ENCODE results near the gene NARS2. TPM values are rescaled to one million over a fixed set of nuclear protein-coding genes. Genes with fewer than 3 reads are reported as not detected.

The NARS2 gene
- total RNA-seq, 1 donor from 2014 or later = 17.5 TPM

DNA sequence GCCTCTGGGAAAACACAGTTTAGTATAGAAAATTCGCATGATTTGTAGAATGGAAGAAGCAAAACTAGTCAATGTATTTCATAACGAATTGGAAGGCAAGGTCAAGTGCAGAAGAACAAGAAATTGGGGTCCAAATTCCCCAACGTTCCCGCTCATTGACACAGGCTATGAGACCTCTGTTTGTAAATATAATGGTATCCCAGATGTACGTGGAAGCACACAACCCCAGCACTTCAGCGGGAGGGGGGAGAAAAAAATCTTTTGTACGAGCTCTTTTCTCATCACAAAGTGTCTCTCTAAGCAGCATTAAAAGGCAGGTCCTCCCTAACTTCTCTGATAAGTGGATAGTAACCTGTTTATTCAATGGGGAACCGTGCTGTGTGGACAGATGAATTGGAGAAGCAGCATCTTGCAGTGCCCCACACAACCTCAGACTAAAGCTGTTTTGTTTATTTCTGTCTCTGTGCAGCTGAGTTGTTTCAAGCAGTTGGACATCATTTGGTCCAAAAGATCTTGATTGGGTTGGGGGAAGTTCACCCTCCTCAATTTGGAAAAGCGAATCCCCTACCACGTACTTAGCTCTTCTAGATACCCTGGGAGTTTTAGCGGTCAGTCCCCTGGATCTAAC is 156.0 kb downstream of the NARS2 start:
- Histone ChIP-seq H3K4me1 (peaks cover 39% of the 10 kb centered on the region), H3K27me3 (no peaks in the 10 kb centered on the region), H3K36me3 (no peaks in the 10 kb centered on the region), H3K9me3 (no peaks in the 10 kb centered on the region), H3K4me3 (peak overlapping the region; percentile 78), H3K27ac (peak overlapping the region; percentile 96)
- TF ChIP-seq, protein P1, sequence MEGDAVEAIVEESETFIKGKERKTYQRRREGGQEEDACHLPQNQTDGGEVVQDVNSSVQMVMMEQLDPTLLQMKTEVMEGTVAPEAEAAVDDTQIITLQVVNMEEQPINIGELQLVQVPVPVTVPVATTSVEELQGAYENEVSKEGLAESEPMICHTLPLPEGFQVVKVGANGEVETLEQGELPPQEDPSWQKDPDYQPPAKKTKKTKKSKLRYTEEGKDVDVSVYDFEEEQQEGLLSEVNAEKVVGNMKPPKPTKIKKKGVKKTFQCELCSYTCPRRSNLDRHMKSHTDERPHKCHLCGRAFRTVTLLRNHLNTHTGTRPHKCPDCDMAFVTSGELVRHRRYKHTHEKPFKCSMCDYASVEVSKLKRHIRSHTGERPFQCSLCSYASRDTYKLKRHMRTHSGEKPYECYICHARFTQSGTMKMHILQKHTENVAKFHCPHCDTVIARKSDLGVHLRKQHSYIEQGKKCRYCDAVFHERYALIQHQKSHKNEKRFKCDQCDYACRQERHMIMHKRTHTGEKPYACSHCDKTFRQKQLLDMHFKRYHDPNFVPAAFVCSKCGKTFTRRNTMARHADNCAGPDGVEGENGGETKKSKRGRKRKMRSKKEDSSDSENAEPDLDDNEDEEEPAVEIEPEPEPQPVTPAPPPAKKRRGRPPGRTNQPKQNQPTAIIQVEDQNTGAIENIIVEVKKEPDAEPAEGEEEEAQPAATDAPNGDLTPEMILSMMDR (IDR thresholded peaks at IDR 0.05) = no peak
- intact Hi-C loops (cut with DNase I) = loop anchor here (10.0 kb wide), 1 partner anchor 194 kb away; no protein-coding TSS in a partner anchor
- DNase-seq = no peak
- ATAC-seq = no peak

DNA sequence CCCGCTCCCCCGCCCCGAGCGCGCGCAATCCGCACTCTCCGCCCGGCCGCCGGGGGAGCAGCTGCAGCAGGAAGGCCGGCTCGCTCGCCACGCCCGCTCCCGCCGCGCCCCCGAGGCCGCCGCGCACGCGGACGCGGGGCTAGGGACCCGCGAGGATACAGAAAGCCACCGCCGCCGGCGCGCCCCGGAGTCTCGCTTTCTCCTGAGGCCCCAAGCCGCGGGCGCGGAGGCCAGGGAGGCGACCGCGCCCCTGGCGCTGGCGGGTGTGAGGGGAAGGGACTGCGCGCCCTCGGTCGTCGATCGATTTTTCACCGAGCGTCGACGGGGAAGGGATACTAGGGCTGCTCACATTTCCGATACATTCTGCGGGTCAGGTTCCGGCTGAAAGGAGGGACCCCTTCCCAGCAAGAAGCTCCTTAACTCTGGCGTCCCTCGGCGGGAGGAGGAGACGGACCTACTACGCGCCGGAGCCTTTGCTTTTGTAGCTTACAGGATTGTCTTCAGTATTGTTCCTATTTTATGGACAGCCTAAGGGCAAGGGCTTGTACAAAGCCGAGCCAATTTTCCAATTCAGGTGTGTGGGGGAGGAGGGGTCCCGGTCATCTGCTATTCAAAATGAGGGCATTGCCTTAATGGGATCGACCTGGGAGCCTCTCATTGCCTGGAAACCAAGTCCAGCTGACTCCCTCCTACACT is 156.6 kb downstream of the NARS2 start:
- peak; percentile 93 for DNase-seq
- H3K27ac ChIP-seq = peak overlapping the region; percentile 96
- intact Hi-C loops (cut with DNase I) = loop anchor here (10.0 kb wide), 1 partner anchor 193 kb away; no protein-coding TSS in a partner anchor
- TF ChIP-seq, protein P1 (IDR thresholded peaks at IDR 0.05) = peak; percentile 14
- H3K9me3 ChIP-seq = no peaks in the 10 kb centered on the region
- peak overlapping the region; percentile 78 for H3K4me3 ChIP-seq
- peak; percentile 86 for ATAC-seq
- peaks cover 42% of the 10 kb centered on the region for H3K4me1 ChIP-seq
- H3K27me3 ChIP-seq = no peaks in the 10 kb centered on the region
- no peaks in the 10 kb centered on the region for H3K36me3 ChIP-seq

DNA sequence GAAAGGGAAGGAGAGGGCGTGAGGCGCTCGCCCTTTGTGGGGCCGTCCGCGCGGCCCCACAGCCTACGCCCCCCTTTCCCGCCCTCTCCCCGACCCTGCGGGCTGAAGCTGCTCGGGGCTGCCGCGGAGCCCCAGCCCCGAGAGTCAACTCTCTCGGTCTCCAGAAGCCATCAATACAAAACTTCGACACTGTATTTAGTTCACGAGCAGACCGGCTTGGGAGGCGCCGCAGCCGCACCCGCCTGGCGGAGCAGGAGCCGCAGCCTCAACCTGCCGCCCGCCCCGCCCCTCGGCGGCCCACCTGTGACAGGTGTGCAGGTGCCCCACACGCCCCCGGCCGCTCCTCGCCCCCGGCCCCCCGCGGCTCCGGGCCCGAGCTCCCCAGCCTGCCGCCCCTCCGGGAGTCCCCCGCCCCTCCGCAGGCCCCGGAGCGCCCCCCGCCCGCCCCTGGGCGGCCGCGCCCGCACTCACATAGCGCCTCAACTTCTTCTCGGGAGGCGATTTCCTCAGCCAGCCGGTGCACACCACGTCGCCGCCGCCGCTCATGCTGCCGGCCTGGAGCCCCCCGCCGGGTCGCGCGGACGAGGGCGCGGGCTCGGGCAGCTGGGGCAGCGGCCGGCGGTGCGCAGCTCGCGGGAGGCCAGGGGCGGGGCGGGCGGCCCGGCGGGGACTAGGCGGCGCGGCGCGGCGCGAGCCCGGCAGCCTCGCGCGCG is 157.3 kb downstream of the NARS2 start, which contains the start of gene GAB2:
TSS of gene GAB2 (minus strand) at position 646 of the 713 bp plus-strand sequence. CDS start at position 546, 100 bp downstream.
- TF ChIP-seq, protein P1 (IDR thresholded peaks at IDR 0.05) = no peak
- H3K4me1 ChIP-seq = peaks cover 44% of the 10 kb centered on the region
- intact Hi-C loops (cut with DNase I) = loop anchor here (10.0 kb wide), 1 partner anchor 193 kb away; no protein-coding TSS in a partner anchor
- H3K36me3 ChIP-seq = no peaks in the 10 kb centered on the region
- no peaks in the 10 kb centered on the region for H3K27me3 ChIP-seq
- H3K4me3 ChIP-seq = peak within 1 kb of the TSS; percentile 78
- H3K9me3 ChIP-seq = no peaks in the 10 kb centered on the region
- ATAC-seq (peak; percentile 0), DNase-seq (no peak)
- H3K27ac ChIP-seq = peak within 1 kb of the TSS; percentile 96

DNA sequence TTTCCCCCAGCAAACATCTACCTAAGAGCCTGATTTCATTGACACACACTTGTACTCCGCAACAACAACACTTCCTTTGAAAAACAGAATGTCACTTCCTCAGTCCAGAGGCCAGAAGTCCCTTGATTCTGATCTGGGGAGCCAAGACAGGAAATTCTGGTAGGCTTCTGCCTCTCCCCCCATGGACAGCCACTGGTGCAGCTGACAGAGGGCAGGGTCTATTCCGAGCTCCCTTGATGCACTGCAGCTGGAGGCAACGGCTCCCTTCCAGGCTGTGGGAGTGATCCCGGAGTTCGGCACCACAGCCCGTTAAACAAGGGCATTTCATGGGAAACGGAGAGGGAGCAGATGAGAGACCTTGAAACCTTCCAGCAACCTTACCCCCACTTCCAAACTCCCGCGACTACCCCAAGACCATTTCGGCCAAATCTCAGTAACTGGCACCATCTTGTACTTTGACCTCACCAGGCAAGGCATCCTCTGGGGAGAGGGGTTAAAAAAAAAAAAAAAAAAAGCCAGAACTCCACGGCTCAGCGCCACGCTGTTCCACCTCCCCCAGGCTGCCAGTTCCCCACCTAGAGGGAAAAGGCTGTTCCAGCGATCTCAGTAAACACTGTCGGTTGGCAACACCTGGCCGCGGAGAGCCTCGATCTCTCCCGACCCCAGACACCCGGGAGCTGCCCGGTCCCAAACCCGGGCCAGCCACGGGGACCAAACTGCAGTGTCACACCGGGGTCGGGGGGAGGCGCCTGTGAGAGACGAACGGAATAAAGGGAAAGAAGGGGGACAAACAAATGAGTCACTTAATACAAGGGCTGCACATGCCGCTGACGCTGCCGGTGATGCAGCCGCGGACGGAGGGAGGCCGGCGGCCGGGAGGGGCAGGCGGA is 158.1 kb downstream of the NARS2 start:
- Histone ChIP-seq H3K4me1 (peaks cover 44% of the 10 kb centered on the region), H3K36me3 (no peaks in the 10 kb centered on the region), H3K27ac (peak overlapping the region; percentile 96), H3K27me3 (no peaks in the 10 kb centered on the region), H3K4me3 (peak overlapping the region; percentile 78), H3K9me3 (no peaks in the 10 kb centered on the region)
- ATAC-seq (peak; percentile 81), DNase-seq (peak; percentile 93)
- intact Hi-C loops (cut with DNase I) = loop anchor here (10.0 kb wide), 1 partner anchor 192 kb away; no protein-coding TSS in a partner anchor
- TF ChIP-seq, protein P1 (IDR thresholded peaks at IDR 0.05) = peak; percentile 56

DNA sequence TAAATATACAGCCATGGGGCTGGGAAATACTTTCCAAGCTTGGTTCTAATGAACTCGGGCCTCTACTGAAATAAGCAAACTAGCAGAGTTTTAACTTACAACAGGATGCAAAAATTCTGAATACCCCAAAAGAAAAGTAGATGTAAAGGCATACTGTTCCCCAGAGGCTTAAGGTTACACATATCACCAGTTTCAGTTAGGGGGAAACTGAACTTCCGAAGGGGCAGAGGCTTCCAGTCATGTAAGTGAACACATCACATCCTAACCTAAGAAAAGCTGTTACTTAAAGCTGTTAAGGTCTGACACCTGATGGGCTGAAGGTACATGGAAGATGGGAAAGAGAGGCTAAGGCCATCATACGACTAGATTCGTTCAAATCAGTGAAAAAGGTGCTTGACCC is 159.3 kb downstream of the NARS2 start:
- DNase-seq (no peak), ATAC-seq (no peak)
- TF ChIP-seq, protein P1 (IDR thresholded peaks at IDR 0.05) = no peak
- Histone ChIP-seq H3K4me3 (no peak overlapping the region), H3K27ac (no peak overlapping the region), H3K36me3 (no peaks in the 10 kb centered on the region), H3K4me1 (peaks cover 38% of the 10 kb centered on the region), H3K27me3 (no peaks in the 10 kb centered on the region), H3K9me3 (peaks cover under 1% of the 10 kb centered on the region)
- intact Hi-C loops (cut with DNase I) = loop anchor here (10.0 kb wide), 1 partner anchor 191 kb away; no protein-coding TSS in a partner anchor
